SW480 (cell line): ENCODE measurements around the gene ITGAV.
A peak's percentile ranks its signal among the peaks of the same experiment; 100 is the strongest.

ENCODE experiments used
- DNase-seq: peaks from one replicate; pipeline ENCODE4 v3.0.0-alpha.2; 2016; ENCODE audit warnings: low spot score

The ITGAV gene

GRCh38 chr2:186612555-186613440 is 22.9 kb downstream of the ITGAV start:
- DNase-seq: no peak

- no peak for DNase-seq
Measured at GRCh38 chr2:186614373-186614772, 24.5 kb downstream of the ITGAV start.

- DNase-seq: no peak
Measured at GRCh38 chr2:186617148-186617547, 27.3 kb downstream of the ITGAV start.

DNA sequence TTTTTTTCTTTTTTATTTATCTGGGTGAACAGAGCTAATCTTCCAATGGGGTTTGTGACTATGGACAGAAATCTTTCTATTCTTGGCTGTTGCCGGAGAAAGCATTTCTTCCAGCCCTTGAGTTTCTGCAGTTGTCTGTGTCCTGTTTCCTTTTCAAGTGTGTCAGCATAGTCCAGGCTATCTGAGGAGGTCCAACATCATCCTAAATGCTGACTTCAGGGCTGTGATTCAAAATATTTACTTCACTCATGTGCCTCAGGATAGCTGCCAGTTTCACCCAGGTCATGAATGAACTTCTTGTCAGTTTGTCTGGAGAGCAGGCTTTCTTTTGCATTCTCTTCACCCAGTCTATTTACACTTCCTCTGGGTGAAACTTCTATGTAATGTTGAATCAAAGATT is 27.9 kb downstream of the ITGAV start:
- DNase-seq: no peak

GRCh38 chr2:186618696-186619095 is 28.8 kb downstream of the ITGAV start:
- no peak for DNase-seq

DNA sequence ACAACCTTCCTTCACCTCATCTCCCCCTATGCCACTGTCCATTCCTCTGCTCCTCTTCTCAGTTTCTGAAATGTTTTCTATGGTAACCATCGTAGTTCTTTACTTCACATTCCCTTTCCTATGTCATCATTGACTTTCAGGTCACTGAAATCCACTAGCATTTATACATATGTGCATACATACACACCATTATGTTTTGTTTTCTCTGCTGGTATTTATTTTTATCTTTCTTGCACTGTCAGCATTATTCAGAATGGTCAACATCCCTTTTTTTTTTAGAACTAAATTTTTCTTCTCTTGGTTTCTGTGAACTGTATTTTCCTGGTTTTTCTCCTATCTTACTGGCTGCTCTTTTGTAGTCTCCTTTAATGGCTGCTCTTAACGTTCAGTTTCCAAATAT is 33.2 kb downstream of the ITGAV start:
- no peak for DNase-seq

- DNase-seq: no peak
Measured at GRCh38 chr2:186624276-186624675, 34.4 kb downstream of the ITGAV start.

DNA sequence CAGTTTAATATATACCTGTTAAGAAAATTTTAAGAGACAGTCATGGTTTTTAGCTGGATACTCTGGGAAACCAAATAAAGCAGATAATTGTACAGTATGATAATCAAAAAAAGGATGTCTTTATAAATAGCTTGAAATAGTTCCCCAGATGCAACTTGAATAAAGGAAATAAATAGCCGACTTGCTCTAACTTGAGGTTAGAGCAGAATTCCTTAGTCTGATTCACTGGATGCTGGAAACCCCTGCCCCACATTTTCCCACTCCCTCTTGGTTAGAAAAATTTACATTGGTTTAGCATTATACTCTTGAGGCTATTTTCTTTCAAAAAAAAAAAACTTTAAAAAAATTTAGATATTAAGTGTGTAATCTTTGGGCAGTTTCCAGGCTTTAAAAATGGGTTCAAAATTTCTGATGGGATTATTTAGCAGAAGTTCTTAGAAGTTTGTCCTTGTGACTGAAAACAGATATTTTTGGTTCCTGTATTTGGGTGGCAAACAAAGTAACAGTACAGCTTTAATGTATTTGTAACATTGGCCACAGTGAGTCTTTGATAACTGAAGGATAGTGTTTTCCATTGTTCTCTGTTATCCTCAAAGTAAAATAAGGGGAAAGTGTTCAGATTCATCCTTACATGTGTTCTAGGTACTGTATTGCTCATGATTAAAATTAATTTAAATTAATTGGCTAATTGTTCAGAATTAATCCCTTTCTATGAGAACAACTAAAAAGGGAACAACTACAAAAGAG is 39.6 kb downstream of the ITGAV start:
- DNase-seq: no peak

GRCh38 chr2:186632417-186632816 is 42.6 kb downstream of the ITGAV start:
- no peak for DNase-seq

GRCh38 chr2:186634701-186635100 is 44.8 kb downstream of the ITGAV start:
- no peak for DNase-seq

- DNase-seq: no peak
Measured at GRCh38 chr2:186636800-186637496, 47.1 kb downstream of the ITGAV start.

- no peak for DNase-seq
Measured at GRCh38 chr2:186637497-186637800, 47.6 kb downstream of the ITGAV start.

DNA sequence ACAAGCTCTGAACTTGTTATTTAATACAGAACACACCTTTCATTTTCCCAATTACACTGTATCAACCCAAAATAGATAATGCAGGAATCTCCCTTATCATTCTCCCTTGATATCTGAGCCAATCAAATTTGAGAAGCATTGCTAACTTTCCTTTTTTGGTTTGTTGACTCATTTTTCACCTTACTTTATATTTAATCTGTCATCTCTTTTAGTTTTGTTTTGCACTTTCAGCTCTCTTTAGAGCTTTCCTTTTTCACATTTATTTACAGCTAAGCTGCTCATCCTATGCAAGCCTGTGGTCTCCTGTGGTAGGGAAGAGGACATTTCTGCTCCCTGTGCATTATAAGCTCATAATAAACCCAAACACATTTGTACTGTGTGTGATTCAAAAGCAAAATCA is 50.1 kb downstream of the ITGAV start:
- no peak for DNase-seq

- DNase-seq: no peak
Measured at GRCh38 chr2:186641132-186641806, 51.4 kb downstream of the ITGAV start.

- peak; percentile 67 for DNase-seq
Measured at GRCh38 chr2:186641807-186642321, 52.0 kb downstream of the ITGAV start.

DNA sequence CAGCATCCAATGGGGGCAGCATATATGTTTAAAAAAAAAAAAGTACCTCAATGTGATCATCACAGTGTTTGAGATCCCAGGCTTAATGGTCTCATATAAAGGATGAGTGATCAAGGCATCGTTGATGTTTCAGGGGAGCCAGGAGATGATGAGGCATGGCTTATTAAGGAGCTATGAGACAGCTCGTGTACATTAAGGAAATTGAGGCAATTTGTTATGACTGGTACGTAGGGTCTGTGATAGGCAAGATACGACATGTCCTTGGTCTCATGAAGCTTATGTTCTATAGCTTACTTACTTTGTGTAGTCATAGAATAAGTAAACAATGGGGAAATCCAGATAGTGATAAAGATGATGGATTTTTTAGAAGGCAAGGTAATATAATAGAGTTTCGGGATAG is 54.9 kb downstream of the ITGAV start:
- no peak for DNase-seq

GRCh38 chr2:186645999-186646398 is 56.1 kb downstream of the ITGAV start:
- no peak for DNase-seq

- no peak for DNase-seq
Measured at GRCh38 chr2:186648130-186648529, 58.3 kb downstream of the ITGAV start.

DNA sequence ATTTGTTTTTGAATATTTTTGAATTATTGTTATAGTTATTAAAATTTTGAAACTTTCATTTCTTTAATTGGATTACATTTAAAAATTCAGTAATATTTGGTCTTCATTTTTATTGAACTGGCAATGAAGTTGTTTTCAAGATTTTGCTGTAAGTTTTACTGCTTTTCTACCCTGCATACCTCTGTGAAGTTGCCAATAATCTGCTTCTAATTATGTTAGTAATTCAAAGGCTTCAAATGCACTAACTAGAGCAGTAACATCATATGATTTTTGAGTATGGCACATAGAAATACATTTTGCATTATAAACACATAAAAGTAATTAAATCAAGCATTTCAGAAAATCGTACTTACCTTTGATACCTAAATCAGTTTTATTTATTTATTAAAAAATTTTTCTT is 63.7 kb downstream of the ITGAV start:
- DNase-seq: no peak

DNA sequence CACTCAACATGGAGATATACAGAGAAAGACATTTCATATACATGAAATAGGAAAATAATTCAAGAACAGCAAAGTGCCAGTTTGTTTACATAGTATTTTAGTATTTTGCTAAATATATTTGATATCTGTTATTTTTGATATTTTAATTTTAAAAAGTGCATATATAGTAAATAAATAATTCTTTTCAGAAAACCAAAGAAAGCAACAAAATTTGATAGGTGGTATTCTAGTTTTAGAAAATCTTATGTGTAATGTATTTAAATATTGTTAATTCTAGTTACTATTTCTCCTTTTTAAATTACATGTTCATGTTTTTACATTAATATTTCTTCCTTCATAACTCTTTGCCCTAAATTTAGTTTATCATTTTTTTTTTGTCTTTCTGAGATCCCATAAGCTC is 69.5 kb downstream of the ITGAV start:
- no peak for DNase-seq

- DNase-seq: no peak
Measured at GRCh38 chr2:186664385-186665043, 74.7 kb downstream of the ITGAV start.

DNA sequence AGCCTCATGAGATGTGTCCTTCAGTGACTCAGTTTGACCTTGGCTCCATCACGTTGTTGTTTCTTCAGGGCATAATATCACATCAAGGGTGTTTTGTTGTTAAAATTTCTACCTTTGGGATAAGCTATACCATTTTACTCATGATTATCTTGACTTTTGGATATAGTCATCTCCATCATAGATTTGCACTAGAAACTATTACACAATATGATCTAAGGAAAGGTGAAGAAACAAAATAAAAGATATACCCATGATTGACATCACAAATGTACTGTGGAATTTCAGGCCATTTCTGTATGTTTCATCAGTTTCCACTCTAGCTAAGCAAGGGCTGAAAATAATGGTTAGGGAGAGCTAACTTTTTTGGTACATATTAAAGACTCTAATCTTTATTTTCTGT is 79.3 kb downstream of the ITGAV start:
- no peak for DNase-seq
